Activated CD4-positive, alpha-beta memory T cell treated with anti-CD3 and anti-CD28 coated beads, Interleukin-2, amount 10 ng/mL, durations not matched to agents 7 days and 5 days (primary cell): ENCODE data around the gene PLEKHG7. TPM values are rescaled to one million over a fixed set of nuclear protein-coding genes. Genes with fewer than 3 reads are reported as not detected.

Experiments
- CTCF ChIA-PET: fragments of 350-600 bp; sonication (Branson Sonifier 250); formaldehyde crosslinking; loops from one replicate; lab custom pipeline; 2021; ENCODE audit warnings: antibody characterized with exemption, inconsistent platforms; lab: Charles Lee
- POLR2A ChIA-PET: fragments of 350-600 bp; sonication (Branson Sonifier 250); formaldehyde crosslinking; loops from one replicate; lab custom pipeline; 2021; ENCODE audit warnings: antibody characterized with exemption; lab: Charles Lee
- DNase-seq: peaks from one replicate; pipeline ENCODE4 v3.0.0-alpha.2; 2020
- H3K27ac Mint-ChIP-seq: one replicate; pipeline ENCODE4 v1.8.0; 2021; ENCODE audit warnings: mild to moderate bottlenecking, mixed read lengths
- H3K27me3 Mint-ChIP-seq: one replicate; pipeline ENCODE4 v1.8.0; 2021; ENCODE audit warnings: mixed read lengths
- H3K36me3 Mint-ChIP-seq: one replicate; pipeline ENCODE4 v1.8.0; 2021; ENCODE audit warnings: low read depth, mixed read lengths
- H3K4me1 Mint-ChIP-seq: one replicate; pipeline ENCODE4 v1.8.0; 2021; ENCODE audit warnings: mixed read lengths
- H3K4me3 Mint-ChIP-seq: one replicate; pipeline ENCODE4 v1.8.0; 2021; ENCODE audit warnings: mild to moderate bottlenecking, mixed read lengths
- H3K9me3 Mint-ChIP-seq: one replicate; pipeline ENCODE4 v1.8.0; 2021; ENCODE audit warnings: mixed read lengths
- total RNA-seq, 2 experiments: library from RNA; stranded (reverse); gene quantifications; one replicate each; pipeline ENCODE4 v1.2.3, GENCODE V29; 2021

Gene PLEKHG7
- total RNA-seq, 2 experiments from 2014 or later: 0.05 to 0.18 TPM

- CTCF ChIA-PET: no interaction called here
- POLR2A ChIA-PET: no interaction called here
- H3K9me3 Mint-ChIP-seq: peaks cover 2% of the 10 kb centered on the region
- no peak for DNase-seq
- H3K4me1 Mint-ChIP-seq: no peaks in the 10 kb centered on the region
- no peak overlapping the region for H3K4me3 Mint-ChIP-seq
- no peak overlapping the region for H3K27ac Mint-ChIP-seq
- H3K36me3 Mint-ChIP-seq: no peaks in the 10 kb centered on the region
- H3K27me3 Mint-ChIP-seq: peaks cover 6% of the 10 kb centered on the region
Measured at GRCh38 chr12:92719674-92720073, 16.9 kb downstream of the PLEKHG7 start.

- POLR2A ChIA-PET: no interaction called here
- H3K36me3 Mint-ChIP-seq: no peaks in the 10 kb centered on the region
- CTCF ChIA-PET: no interaction called here
- DNase-seq: no peak
- no peak overlapping the region for H3K27ac Mint-ChIP-seq
- no peaks in the 10 kb centered on the region for H3K4me1 Mint-ChIP-seq
- H3K4me3 Mint-ChIP-seq: no peak overlapping the region
- peaks cover 7% of the 10 kb centered on the region for H3K27me3 Mint-ChIP-seq
- peaks cover 2% of the 10 kb centered on the region for H3K9me3 Mint-ChIP-seq
Measured at GRCh38 chr12:92721130-92721529, 18.3 kb downstream of the PLEKHG7 start.

- CTCF ChIA-PET: no interaction called here
- DNase-seq: no peak
- Mint-ChIP-seq H3K36me3 (no peaks in the 10 kb centered on the region), H3K27me3 (peaks cover 7% of the 10 kb centered on the region), H3K9me3 (peaks cover 2% of the 10 kb centered on the region), H3K4me1 (no peaks in the 10 kb centered on the region), H3K27ac (no peak overlapping the region), H3K4me3 (no peak overlapping the region)
- POLR2A ChIA-PET: no interaction called here
Measured at GRCh38 chr12:92721656-92722055, 18.9 kb downstream of the PLEKHG7 start.

- Mint-ChIP-seq H3K9me3 (peaks cover 2% of the 10 kb centered on the region), H3K4me1 (no peaks in the 10 kb centered on the region), H3K27me3 (peaks cover 7% of the 10 kb centered on the region), H3K4me3 (no peak overlapping the region), H3K36me3 (no peaks in the 10 kb centered on the region), H3K27ac (no peak overlapping the region)
- no peak for DNase-seq
- CTCF ChIA-PET: interaction anchor here (0.6 kb wide), 1 partner anchor 375 kb away, joined by 3 read pairs; no protein-coding TSS in a partner anchor
- POLR2A ChIA-PET: no interaction called here
Measured at GRCh38 chr12:92722897-92723296, 20.1 kb downstream of the PLEKHG7 start.

GRCh38 chr12:92726850-92727249 lies 24.1 kb downstream of the PLEKHG7 start:
- Mint-ChIP-seq H3K27ac (no peak overlapping the region), H3K36me3 (no peaks in the 10 kb centered on the region), H3K4me1 (no peaks in the 10 kb centered on the region), H3K4me3 (no peak overlapping the region), H3K9me3 (peaks cover 2% of the 10 kb centered on the region), H3K27me3 (peaks cover 7% of the 10 kb centered on the region)
- CTCF ChIA-PET: interaction anchor here (0.9 kb wide), 1 partner anchor 68 kb away, joined by 4 read pairs; no protein-coding TSS in a partner anchor
- POLR2A ChIA-PET: no interaction called here
- no peak for DNase-seq

GRCh38 chr12:92729773-92730305 lies 27.1 kb downstream of the PLEKHG7 start:
- no peak for DNase-seq
- ChIA-PET CTCF (no interaction called here), POLR2A (no interaction called here)
- no peaks in the 10 kb centered on the region for H3K4me1 Mint-ChIP-seq
- H3K27ac Mint-ChIP-seq: no peak overlapping the region
- H3K27me3 Mint-ChIP-seq: peaks cover 9% of the 10 kb centered on the region
- H3K9me3 Mint-ChIP-seq: no peaks in the 10 kb centered on the region
- H3K4me3 Mint-ChIP-seq: no peak overlapping the region
- H3K36me3 Mint-ChIP-seq: no peaks in the 10 kb centered on the region

GRCh38 chr12:92730758-92731157 lies 28.0 kb downstream of the PLEKHG7 start:
- Mint-ChIP-seq H3K4me3 (no peak overlapping the region), H3K4me1 (no peaks in the 10 kb centered on the region), H3K36me3 (no peaks in the 10 kb centered on the region), H3K27me3 (peaks cover 6% of the 10 kb centered on the region), H3K9me3 (no peaks in the 10 kb centered on the region), H3K27ac (no peak overlapping the region)
- DNase-seq: no peak
- CTCF ChIA-PET: no interaction called here
- POLR2A ChIA-PET: no interaction called here

GRCh38 chr12:92732216-92732615 lies 29.4 kb downstream of the PLEKHG7 start:
- Mint-ChIP-seq H3K27ac (no peak overlapping the region), H3K27me3 (peaks cover 6% of the 10 kb centered on the region), H3K9me3 (no peaks in the 10 kb centered on the region), H3K36me3 (no peaks in the 10 kb centered on the region), H3K4me1 (no peaks in the 10 kb centered on the region), H3K4me3 (no peak overlapping the region)
- ChIA-PET POLR2A (no interaction called here), CTCF (no interaction called here)
- no peak for DNase-seq

GRCh38 chr12:92732716-92733115 lies 29.9 kb downstream of the PLEKHG7 start:
- Mint-ChIP-seq H3K4me3 (no peak overlapping the region), H3K27me3 (peaks cover 6% of the 10 kb centered on the region), H3K9me3 (no peaks in the 10 kb centered on the region), H3K36me3 (no peaks in the 10 kb centered on the region), H3K27ac (no peak overlapping the region), H3K4me1 (no peaks in the 10 kb centered on the region)
- POLR2A ChIA-PET: no interaction called here
- CTCF ChIA-PET: no interaction called here
- DNase-seq: no peak

- H3K36me3 Mint-ChIP-seq: no peaks in the 10 kb centered on the region
- H3K4me3 Mint-ChIP-seq: no peak overlapping the region
- H3K27ac Mint-ChIP-seq: no peak overlapping the region
- H3K4me1 Mint-ChIP-seq: no peaks in the 10 kb centered on the region
- DNase-seq: no peak
- H3K9me3 Mint-ChIP-seq: no peaks in the 10 kb centered on the region
- peaks cover 6% of the 10 kb centered on the region for H3K27me3 Mint-ChIP-seq
- POLR2A ChIA-PET: no interaction called here
- CTCF ChIA-PET: no interaction called here
Measured at GRCh38 chr12:92733181-92733580, 30.4 kb downstream of the PLEKHG7 start.

- H3K9me3 Mint-ChIP-seq: no peaks in the 10 kb centered on the region
- ChIA-PET CTCF (no interaction called here), POLR2A (no interaction called here)
- no peaks in the 10 kb centered on the region for H3K4me1 Mint-ChIP-seq
- no peak for DNase-seq
- H3K36me3 Mint-ChIP-seq: no peaks in the 10 kb centered on the region
- H3K27me3 Mint-ChIP-seq: peaks cover 6% of the 10 kb centered on the region
- H3K4me3 Mint-ChIP-seq: no peak overlapping the region
- no peak overlapping the region for H3K27ac Mint-ChIP-seq
Measured at GRCh38 chr12:92733661-92734060, 30.9 kb downstream of the PLEKHG7 start.

- ChIA-PET CTCF (no interaction called here), POLR2A (no interaction called here)
- Mint-ChIP-seq H3K9me3 (no peaks in the 10 kb centered on the region), H3K36me3 (no peaks in the 10 kb centered on the region), H3K27me3 (peaks cover 8% of the 10 kb centered on the region), H3K27ac (no peak overlapping the region), H3K4me3 (no peak overlapping the region), H3K4me1 (no peaks in the 10 kb centered on the region)
- no peak for DNase-seq
Measured at GRCh38 chr12:92735131-92735721, 32.4 kb downstream of the PLEKHG7 start.

GRCh38 chr12:92736605-92737004 lies 33.8 kb downstream of the PLEKHG7 start:
- Mint-ChIP-seq H3K27ac (no peak overlapping the region), H3K36me3 (no peaks in the 10 kb centered on the region), H3K9me3 (no peaks in the 10 kb centered on the region), H3K27me3 (peaks cover 11% of the 10 kb centered on the region), H3K4me3 (no peak overlapping the region), H3K4me1 (no peaks in the 10 kb centered on the region)
- DNase-seq: no peak
- POLR2A ChIA-PET: no interaction called here
- CTCF ChIA-PET: interaction anchor here (0.7 kb wide), 1 partner anchor 1561 kb away, joined by 3 read pairs; no protein-coding TSS in a partner anchor
